ENCODE data around the gene SNX30. TPM values are rescaled to one million over a fixed set of nuclear protein-coding genes. Genes with fewer than 3 reads are reported as not detected.

SNX30 gene
- polyA plus RNA-seq, 1 of the 3 experiments (the other 2 are of a cell fraction) = 2.7 TPM

- Histone ChIP-seq H3K4me2 (no peak overlapping the region), H3K36me3 (replicated peaks in 1 of 2; ENCODE audit: control insufficient read depth in 1 of 2, insufficient read depth in 2 of 2, low read length in 1 of 2) (no peaks in the 10 kb centered on the region), H3K9me2 (no peaks in the 10 kb centered on the region), H4K20me1 (ENCODE audit: insufficient read depth) (no peaks in the 10 kb centered on the region), H2AFZ (ENCODE audit: low read depth) (no peak overlapping the region), H3K9ac (no peak overlapping the region), H3K4me1 (ENCODE audit: control insufficient read depth in 1 of 2, insufficient read depth in 2 of 2, low read depth in 1 of 2, low read length in 1 of 2) (peaks cover 0 to 5% of the 10 kb centered on the region in 2 experiments; a peak in 1 of 4 replicates), H3K79me2 (ENCODE audit: insufficient read depth) (no peaks in the 10 kb centered on the region), H3K27ac (ENCODE audit: low read depth in 2 of 2, low read length in 1 of 2) (no peak overlapping the region), H3F3A (replicated peaks; ENCODE audit: insufficient read depth) (no peaks in the 10 kb centered on the region), H3K9me3 (no peaks in the 10 kb centered on the region), H3K27me3 (ENCODE audit: insufficient read depth) (no peaks in the 10 kb centered on the region), H3K4me3 (ENCODE audit: low read depth in 2 of 2, low read length in 1 of 2) (no peak overlapping the region)
- ChIA-PET CTCF (no interaction called here), POLR2A (no interaction called here)
- TF ChIP-seq CTCF (IDR thresholded peaks at IDR 0.05) = no peak
- TF ChIP-seq MXI1 (IDR thresholded peaks at IDR 0.05; ENCODE audit: low read depth, low read length) = no peak
- TF ChIP-seq NRF1 (IDR thresholded peaks at IDR 0.05; ENCODE audit: low read depth, low read length) = no peak
- TF ChIP-seq GABPA (IDR thresholded peaks at IDR 0.05; ENCODE audit: low read depth) = no peak
- TF ChIP-seq ZBTB33 (IDR thresholded peaks at IDR 0.05; ENCODE audit: borderline replicate concordance, low read depth) = no peak
- TF ChIP-seq PBX3 (IDR thresholded peaks at IDR 0.05) = no peak
- no peak for TF ChIP-seq SIN3A (IDR thresholded peaks at IDR 0.05; ENCODE audit: borderline replicate concordance, low read depth, low read length)
- WGBS (ENCODE audit: low lambda C conversion rate) = 64% methylated on average over 3 of the region's 3 CpGs
- no peak for DNase-seq
These were observed 141.0 kb downstream of the SNX30 start for GRCh38 chr9:112891521-112891920.

GRCh38 chr9:112892981-112893380 is 142.4 kb downstream of the SNX30 start:
- H2AFZ ChIP-seq (ENCODE audit: low read depth) = no peak overlapping the region
- no peaks in the 10 kb centered on the region for H4K20me1 ChIP-seq (ENCODE audit: insufficient read depth)
- H3K27ac ChIP-seq (ENCODE audit: low read depth in 2 of 2, low read length in 1 of 2) = no peak overlapping the region
- H3F3A ChIP-seq (replicated peaks; ENCODE audit: insufficient read depth) = no peaks in the 10 kb centered on the region
- POLR2A ChIA-PET = no interaction called here
- H3K9ac ChIP-seq = no peak overlapping the region
- H3K27me3 ChIP-seq (ENCODE audit: insufficient read depth) = no peaks in the 10 kb centered on the region
- no peak overlapping the region for H3K4me2 ChIP-seq
- no peaks in the 10 kb centered on the region for H3K9me3 ChIP-seq
- CTCF ChIA-PET = interaction anchor here (1.5 to 2.0 kb wide), 2 partner anchors 10 to 220 kb away, joined by 3 to 9 read pairs; no protein-coding TSS in a partner anchor
- no peak overlapping the region for H3K4me3 ChIP-seq (ENCODE audit: low read depth in 2 of 2, low read length in 1 of 2)
- 75% methylated on average over 2 of the region's 2 CpGs for WGBS (ENCODE audit: low lambda C conversion rate)
- no peaks in the 10 kb centered on the region for H3K9me2 ChIP-seq
- H3K79me2 ChIP-seq (ENCODE audit: insufficient read depth) = no peaks in the 10 kb centered on the region
- no peak for DNase-seq
- H3K36me3 ChIP-seq (replicated peaks in 1 of 2; ENCODE audit: control insufficient read depth in 1 of 2, insufficient read depth in 2 of 2, low read length in 1 of 2) = no peaks in the 10 kb centered on the region
- peaks cover 0 to 5% of the 10 kb centered on the region in 2 experiments; a peak in 1 of 4 replicates for H3K4me1 ChIP-seq (ENCODE audit: control insufficient read depth in 1 of 2, insufficient read depth in 2 of 2, low read depth in 1 of 2, low read length in 1 of 2)
- TF ChIP-seq ELF1 (IDR thresholded peaks at IDR 0.05) (no peak), SMC3 (IDR thresholded peaks at IDR 0.05; ENCODE audit: low read depth, low read length) (no peak), CHD2 (IDR thresholded peaks at IDR 0.05; ENCODE audit: low read length, partially characterized antibody) (no peak), POLR2AphosphoS5 (IDR thresholded peaks at IDR 0.05; ENCODE audit: low read depth, low read length) (no peak), USF1 (IDR thresholded peaks at IDR 0.05; ENCODE audit: borderline replicate concordance, low read depth) (no peak), RCOR1 (IDR thresholded peaks at IDR 0.05; ENCODE audit: low read length) (no peak), GATA2 (CRISPR knock-in tag; IDR thresholded peaks at IDR 0.05) (no peak), IRF3 (IDR thresholded peaks at IDR 0.05; ENCODE audit: low read depth, low read length) (no peak), SIN3A (IDR thresholded peaks at IDR 0.05; ENCODE audit: borderline replicate concordance, low read depth, low read length) (no peak), TEAD4 (IDR thresholded peaks at IDR 0.05; ENCODE audit: borderline replicate concordance, insufficient read depth) (no peak), RAD21 (IDR thresholded peaks at IDR 0.05; ENCODE audit: low read length) (no peak), RXRA (IDR thresholded peaks at IDR 0.05; ENCODE audit: borderline replicate concordance, low read depth) (no peak), NFIC (IDR thresholded peaks at IDR 0.05; ENCODE audit: borderline replicate concordance) (no peak), CTCF (IDR thresholded peaks at IDR 0.05) (no peak), RFX5 (IDR thresholded peaks at IDR 0.05; ENCODE audit: low read length) (no peak)

Data from SK-N-SH (cell line).